Effector CD4-positive, alpha-beta T cell (primary cell): ENCODE results near the gene CLDN12.
"Not testable (repeated sequence)": the region's sequence is repeated elsewhere in the genome, so short reads cannot be mapped to it uniquely, and the experiment has no call there.

Experiments used
- DNase-seq: peaks from one replicate; pipeline ENCODE4 v3.0.0-alpha.2; 2020

Gene CLDN12

GRCh38 chr7:90445633-90446032 lies 42.4 kb downstream of the CLDN12 start:
- DNase-seq, result no peak

GRCh38 chr7:90446137-90446899 lies 43.1 kb downstream of the CLDN12 start:
- no peak for DNase-seq

- DNase-seq, result no peak
Observed at GRCh38 chr7:90453259-90453891, 50.1 kb downstream of the CLDN12 start.

GRCh38 chr7:90453931-90454330 lies 50.7 kb downstream of the CLDN12 start:
- DNase-seq, result no peak

GRCh38 chr7:90455163-90456030 lies 52.1 kb downstream of the CLDN12 start:
- no peak for DNase-seq

GRCh38 chr7:90458104-90458503 lies 54.8 kb downstream of the CLDN12 start:
- DNase-seq, result no peak

GRCh38 chr7:90459888-90460287 lies 56.6 kb downstream of the CLDN12 start:
- no peak for DNase-seq

GRCh38 chr7:90461219-90461618 lies 58.0 kb downstream of the CLDN12 start:
- no peak for DNase-seq

- DNase-seq, result not testable (repeated sequence)
Observed at GRCh38 chr7:90463151-90463628, 59.9 kb downstream of the CLDN12 start.
